ENCODE data around the gene ZNF541. TPM values are rescaled to one million over a fixed set of nuclear protein-coding genes. Genes with fewer than 3 reads are reported as not detected.
"Not testable (repeated sequence)": the region's sequence is repeated elsewhere in the genome, so short reads cannot be mapped to it uniquely, and the experiment has no call there.

The ZNF541 gene
- total and polyA plus RNA-seq, 10 donors = 0.20 to 1.2 (median 0.46) TPM

- 55 to 61% (median 57%) methylated on average over 7 of the region's 7 CpGs for WGBS, 5 donors
- Histone ChIP-seq H3K36me3 (no peaks in the 10 kb centered on the region), H3K9me3 (peaks cover 0 to 22% (median 11%) of the 10 kb centered on the region in 8 donors), H3K27me3 (replicated peaks in 1 of 7) (peaks cover 0 to 23% (median 0%) of the 10 kb centered on the region in 7 donors), H3K4me1 (no peaks in the 10 kb centered on the region), H3K4me3 (no peak overlapping the region), H3K27ac (no peak overlapping the region)
- TF ChIP-seq POLR2AphosphoS5 (IDR thresholded peaks at IDR 0.05) (no peak), POLR2A (IDR thresholded peaks at IDR 0.05) (no peak)
- TF ChIP-seq, protein P1, sequence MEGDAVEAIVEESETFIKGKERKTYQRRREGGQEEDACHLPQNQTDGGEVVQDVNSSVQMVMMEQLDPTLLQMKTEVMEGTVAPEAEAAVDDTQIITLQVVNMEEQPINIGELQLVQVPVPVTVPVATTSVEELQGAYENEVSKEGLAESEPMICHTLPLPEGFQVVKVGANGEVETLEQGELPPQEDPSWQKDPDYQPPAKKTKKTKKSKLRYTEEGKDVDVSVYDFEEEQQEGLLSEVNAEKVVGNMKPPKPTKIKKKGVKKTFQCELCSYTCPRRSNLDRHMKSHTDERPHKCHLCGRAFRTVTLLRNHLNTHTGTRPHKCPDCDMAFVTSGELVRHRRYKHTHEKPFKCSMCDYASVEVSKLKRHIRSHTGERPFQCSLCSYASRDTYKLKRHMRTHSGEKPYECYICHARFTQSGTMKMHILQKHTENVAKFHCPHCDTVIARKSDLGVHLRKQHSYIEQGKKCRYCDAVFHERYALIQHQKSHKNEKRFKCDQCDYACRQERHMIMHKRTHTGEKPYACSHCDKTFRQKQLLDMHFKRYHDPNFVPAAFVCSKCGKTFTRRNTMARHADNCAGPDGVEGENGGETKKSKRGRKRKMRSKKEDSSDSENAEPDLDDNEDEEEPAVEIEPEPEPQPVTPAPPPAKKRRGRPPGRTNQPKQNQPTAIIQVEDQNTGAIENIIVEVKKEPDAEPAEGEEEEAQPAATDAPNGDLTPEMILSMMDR (IDR thresholded peaks at IDR 0.05 in 8 of 11, conservative IDR thresholded peaks at IDR 0.05 in 3 of 11) = no peak
- DNase-seq = no peak
- intact Hi-C loops (cut with DNase I; ENCODE audit: low total_unique reads) = no loop called here
Observed at GRCh38 chr19:47589824-47590223, 16.9 kb upstream of the ZNF541 start.

- Histone ChIP-seq H3K4me1 (peaks cover 0 to 4% (median 0%) of the 10 kb centered on the region in 6 donors), H3K4me3 (no peak overlapping the region), H3K27me3 (replicated peaks in 1 of 7) (peaks cover 0 to 48% (median 3%) of the 10 kb centered on the region in 7 donors), H3K9me3 (peaks cover 0 to 22% (median 11%) of the 10 kb centered on the region in 8 donors), H3K36me3 (no peaks in the 10 kb centered on the region), H3K27ac (no peak overlapping the region)
- intact Hi-C loops (cut with DNase I; ENCODE audit: low total_unique reads) = no loop called here
- no peak for DNase-seq
- TF ChIP-seq, protein P1 (IDR thresholded peaks at IDR 0.05 in 8 of 11, conservative IDR thresholded peaks at IDR 0.05 in 3 of 11) = no peak
- TF ChIP-seq POLR2A (IDR thresholded peaks at IDR 0.05) = no peak
- TF ChIP-seq POLR2AphosphoS5 (IDR thresholded peaks at IDR 0.05) = no peak
- 83 to 97% (median 88%) methylated on average over 4 of the region's 4 CpGs for WGBS, 5 donors
Observed at GRCh38 chr19:47587295-47587694, 14.3 kb upstream of the ZNF541 start.

DNA sequence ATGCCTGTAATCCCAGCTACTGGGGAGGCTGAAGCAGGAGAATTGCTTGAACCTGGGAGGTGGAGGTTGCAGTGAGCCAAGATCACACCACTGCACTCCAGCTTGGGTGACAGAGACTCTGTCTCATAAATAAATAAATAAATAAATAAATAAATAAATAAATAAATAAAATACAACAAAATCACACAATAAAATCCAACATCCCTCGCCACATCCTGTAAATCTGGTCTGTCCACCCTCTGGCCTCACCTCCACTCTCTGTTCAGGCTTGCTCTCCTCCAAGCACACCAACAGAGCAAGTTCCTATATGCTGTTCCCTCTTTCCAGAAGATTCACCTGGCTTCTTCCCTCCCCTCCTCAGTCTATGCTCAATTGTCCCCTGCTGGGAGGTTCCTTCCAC is 10.2 kb upstream of the ZNF541 start:
- Histone ChIP-seq H3K4me1 (peaks cover 0 to 16% (median 2%) of the 10 kb centered on the region in 6 donors), H3K9me3 (peaks cover 0 to 24% (median 11%) of the 10 kb centered on the region in 8 donors), H3K27me3 (replicated peaks in 1 of 7) (peaks cover 0 to 70% (median 3%) of the 10 kb centered on the region in 7 donors)
- H3K4me3 ChIP-seq; H3K36me3 ChIP-seq; intact Hi-C loops (cut with DNase I; ENCODE audit: low total_unique reads); H3K27ac ChIP-seq; DNase-seq: not testable (repeated sequence)
- 88 to 100% (median 97%) methylated on average over 1 of the region's 1 CpG for WGBS, 5 donors

DNA sequence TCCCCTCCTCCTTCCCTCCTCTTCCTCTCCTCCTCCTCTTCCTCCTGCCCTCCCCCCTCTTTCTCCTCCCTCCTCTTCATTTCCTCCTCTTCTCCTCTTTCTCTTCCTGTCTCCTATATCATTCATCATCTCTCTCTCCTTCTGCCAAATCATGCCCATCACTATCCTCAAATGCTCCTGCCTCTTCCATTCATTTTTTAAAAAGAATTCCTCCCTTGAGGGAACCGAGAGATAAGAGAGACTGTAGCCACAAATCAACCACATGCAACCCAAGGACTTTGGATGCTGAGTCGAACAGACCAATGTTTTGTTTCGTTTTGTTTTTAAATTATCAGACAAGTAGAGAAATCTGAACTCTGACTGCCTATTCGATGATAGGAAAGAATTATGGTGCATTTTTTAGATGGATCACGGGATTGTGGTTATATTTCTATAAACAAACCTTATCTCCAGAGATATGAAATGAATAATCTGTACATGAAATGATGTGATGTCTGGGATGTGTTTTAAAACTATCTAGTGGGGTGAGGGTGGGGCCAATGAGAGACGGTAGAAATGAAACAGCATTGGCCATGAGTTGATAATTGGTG is 9.5 kb upstream of the ZNF541 start:
- intact Hi-C loops (cut with DNase I; ENCODE audit: low total_unique reads) = no loop called here
- no peaks in the 10 kb centered on the region for H3K36me3 ChIP-seq
- WGBS, 5 donors = 33 to 55% (median 45%) methylated on average over 6 of the region's 6 CpGs
- peaks cover 0 to 24% (median 11%) of the 10 kb centered on the region in 8 donors for H3K9me3 ChIP-seq
- H3K4me1 ChIP-seq = peaks cover 0 to 24% (median 10%) of the 10 kb centered on the region in 6 donors
- no peak overlapping the region for H3K4me3 ChIP-seq
- TF ChIP-seq POLR2A (IDR thresholded peaks at IDR 0.05) (no peak), POLR2AphosphoS5 (IDR thresholded peaks at IDR 0.05) (no peak)
- TF ChIP-seq, protein P1 (IDR thresholded peaks at IDR 0.05 in 8 of 11, conservative IDR thresholded peaks at IDR 0.05 in 3 of 11) = no peak
- peaks cover 0 to 70% (median 3%) of the 10 kb centered on the region in 7 donors for H3K27me3 ChIP-seq (replicated peaks in 1 of 7)
- no peak overlapping the region for H3K27ac ChIP-seq
- no peak for DNase-seq
